Inflammatory macrophage (primary cell): Measurements from ENCODE around the gene CNN3.
A peak's percentile ranks its signal among the peaks of the same experiment; 100 is the strongest.
"Not testable (repeated sequence)": the region's sequence is repeated elsewhere in the genome, so short reads cannot be mapped to it uniquely, and the experiment has no call there.

ENCODE experiments used
- DNase-seq, 2 donors: peaks; one replicate each; pipeline ENCODE4 v3.0.0-alpha.2; 2020 to 2022

CNN3 gene

DNA sequence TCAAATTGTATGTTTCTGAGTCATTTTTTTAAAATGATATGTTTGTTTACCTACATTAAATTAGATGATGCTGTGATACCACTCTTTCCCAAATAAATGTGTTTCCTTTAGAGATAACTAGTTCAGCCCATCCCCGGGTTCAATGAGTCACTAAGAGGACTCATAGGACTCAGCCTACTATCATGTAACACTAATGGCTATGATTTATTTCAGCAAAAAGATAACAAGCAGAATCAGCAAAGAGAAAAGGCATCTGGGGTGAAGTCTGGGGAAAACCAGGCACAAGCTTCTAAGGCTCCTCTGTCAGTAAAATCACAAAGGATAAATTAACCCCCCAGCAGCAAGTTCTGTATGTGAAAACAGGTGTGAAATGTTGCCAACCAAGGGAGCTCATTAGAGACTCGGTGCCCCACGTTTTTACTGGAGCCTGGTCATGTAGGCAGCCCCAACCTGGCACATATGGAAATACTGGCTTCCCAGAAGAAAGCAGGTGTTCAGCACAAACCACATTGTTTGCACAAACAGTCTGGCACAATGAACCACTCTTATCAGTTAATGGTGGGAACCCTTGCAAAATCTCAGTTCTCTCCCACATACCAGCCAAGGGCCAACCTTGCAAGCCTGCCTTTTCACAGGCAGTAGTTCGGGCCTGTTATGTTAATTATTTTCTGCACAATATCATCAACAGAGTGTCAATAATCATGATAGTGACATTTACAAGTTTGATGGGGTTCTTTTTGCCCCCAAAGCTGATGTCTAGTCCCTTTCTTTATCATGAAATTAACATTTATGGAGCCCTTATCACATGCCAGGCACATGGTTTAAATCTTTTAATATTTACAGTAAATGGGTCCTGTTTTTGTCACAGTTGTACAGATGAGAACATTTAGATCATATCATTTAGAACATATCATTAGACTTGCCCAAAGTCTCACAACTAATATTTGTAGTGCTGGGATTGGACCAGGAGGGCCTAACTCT is 23.1 kb upstream of the CNN3 start:
- DNase-seq = no peak

DNA sequence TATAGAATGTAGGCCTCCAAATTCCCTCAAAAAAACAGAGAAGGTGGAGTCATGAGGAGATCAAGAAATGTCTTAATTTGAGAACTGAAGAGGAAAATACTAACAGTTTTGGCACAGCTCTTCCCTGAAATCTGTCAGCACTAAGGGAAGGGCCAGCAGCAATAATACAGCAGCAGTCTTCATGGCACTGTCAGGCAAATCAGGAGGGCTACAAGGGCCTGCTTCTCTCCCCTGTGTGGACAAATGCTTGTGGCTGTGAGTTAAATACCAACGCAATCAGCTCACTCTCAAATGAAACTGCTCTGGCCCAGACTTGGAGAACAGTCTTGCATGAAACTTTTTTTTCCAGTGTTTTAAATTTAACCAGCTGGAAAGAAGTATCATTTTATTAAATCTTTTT is 20.5 kb upstream of the CNN3 start:
- DNase-seq = no peak

DNA sequence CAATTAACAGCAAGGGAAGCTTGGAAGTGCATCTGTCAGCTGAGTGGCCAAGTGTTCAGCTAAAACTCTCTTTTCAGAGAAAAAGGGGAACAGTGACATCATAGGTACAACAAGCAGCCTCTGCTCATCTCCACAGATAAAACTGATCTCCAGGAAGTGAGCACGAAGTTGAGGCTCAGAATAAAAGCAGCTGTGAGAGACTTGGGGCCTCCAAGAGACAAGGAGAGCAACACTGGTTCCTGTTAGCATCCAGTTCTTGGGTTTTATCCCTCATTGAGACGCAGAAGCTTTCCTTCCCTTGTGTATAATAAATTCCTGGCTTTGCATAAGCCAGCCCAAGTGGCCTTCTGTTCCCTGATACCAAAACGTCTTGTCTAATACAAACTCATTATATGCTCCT is 20.0 kb upstream of the CNN3 start:
- peak; percentile 5 for DNase-seq

DNA sequence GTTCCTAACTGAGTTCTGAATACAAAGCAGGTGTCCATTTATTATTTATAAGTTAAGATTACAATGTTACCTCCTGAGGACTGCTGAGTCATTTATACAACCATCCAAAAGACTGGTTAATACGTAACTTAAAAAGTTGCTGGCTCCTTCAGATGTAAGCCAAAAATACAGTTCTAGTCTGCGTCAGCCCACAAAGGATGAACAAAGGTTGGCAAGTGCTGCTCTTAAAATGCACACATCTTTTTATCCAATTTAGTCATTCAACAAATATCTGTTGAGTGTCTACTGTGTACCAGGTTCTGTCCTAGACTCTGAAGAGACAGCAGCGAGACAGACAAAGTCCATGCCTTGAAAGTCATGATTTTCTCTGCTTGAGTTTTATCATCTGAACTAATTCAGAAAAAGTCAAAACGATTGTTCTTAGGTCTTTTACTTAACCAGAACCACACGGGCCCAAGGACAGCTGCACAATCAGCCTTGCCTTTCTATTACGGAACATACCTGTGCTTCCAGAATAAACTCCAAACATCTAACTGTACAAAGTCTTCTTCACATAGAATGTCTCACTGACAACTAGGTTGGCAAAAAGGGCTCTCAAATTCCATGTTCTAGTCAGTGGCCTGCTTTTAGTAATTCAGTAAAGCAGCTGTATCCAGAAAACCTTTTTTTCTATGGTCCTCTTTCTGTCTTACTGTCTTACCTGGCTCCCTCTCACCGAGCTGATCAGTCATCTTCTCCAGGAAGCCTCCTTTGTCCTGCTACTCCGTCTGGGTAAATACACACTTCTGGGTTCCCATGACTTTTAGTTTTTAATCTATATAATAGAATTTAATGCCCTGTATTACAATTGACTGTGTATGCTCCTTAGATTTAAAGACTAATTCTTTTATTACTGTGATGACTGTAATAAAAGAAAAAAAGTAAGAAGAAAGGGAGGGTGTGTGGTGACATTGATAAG is 15.5 kb upstream of the CNN3 start:
- no peak for DNase-seq

DNA sequence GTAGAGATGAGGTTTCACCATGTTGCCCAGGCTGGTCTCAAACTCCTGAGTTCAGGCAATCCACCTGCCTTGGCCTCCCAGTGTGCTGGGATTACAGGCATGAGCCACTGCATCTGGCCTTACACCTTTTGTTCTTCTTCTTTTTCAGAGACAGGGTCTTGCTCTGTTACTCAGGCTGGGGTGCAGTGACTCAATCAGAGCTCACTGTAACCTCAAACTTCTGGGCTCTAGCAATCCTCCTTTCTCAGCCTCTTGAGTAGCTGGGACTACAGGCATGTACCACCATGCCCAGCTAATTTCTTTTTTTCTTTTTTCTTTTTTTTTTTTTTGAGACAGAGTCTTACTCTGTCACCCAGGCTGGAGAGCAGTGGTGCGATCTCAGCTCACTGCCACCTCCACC is 14.6 kb upstream of the CNN3 start:
- not testable (repeated sequence) for DNase-seq

DNA sequence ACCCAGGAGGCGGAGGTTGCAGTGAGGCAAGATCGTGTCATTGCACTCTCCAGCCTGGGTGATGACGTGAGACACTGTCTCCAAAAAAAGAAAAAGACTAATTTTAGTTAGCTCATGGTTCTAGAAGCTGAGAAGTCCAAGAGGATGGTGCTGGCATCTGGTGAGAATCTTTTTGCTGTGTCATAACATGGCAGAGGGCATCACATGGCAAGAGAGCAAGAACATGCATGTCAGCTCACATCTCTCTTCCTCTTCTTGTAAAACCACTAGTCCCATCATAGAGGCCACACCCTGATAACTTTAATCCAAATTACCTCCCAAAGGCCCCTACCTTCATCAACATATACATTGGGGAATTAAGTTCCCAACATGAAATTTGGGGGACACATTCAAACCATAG is 13.8 kb upstream of the CNN3 start:
- DNase-seq = no peak

DNA sequence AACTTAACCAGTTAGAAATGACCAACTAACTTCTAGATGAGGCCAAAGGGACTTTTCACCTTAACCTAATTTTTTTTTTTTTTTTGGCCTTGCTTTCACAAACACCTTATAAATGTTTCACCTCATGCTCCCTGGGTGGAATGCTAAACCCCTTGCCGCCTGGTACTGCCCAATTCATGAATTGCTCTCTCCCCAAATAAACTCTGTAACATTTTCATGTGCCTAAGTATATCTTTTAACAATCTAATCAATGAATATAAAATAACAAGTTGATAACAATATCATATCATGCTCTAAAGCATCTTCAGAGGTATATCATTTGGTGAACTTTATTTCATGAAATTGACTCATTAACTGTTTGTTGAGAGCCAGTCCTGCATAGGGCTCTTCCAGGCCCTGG is 10.9 kb upstream of the CNN3 start:
- DNase-seq = no peak

DNA sequence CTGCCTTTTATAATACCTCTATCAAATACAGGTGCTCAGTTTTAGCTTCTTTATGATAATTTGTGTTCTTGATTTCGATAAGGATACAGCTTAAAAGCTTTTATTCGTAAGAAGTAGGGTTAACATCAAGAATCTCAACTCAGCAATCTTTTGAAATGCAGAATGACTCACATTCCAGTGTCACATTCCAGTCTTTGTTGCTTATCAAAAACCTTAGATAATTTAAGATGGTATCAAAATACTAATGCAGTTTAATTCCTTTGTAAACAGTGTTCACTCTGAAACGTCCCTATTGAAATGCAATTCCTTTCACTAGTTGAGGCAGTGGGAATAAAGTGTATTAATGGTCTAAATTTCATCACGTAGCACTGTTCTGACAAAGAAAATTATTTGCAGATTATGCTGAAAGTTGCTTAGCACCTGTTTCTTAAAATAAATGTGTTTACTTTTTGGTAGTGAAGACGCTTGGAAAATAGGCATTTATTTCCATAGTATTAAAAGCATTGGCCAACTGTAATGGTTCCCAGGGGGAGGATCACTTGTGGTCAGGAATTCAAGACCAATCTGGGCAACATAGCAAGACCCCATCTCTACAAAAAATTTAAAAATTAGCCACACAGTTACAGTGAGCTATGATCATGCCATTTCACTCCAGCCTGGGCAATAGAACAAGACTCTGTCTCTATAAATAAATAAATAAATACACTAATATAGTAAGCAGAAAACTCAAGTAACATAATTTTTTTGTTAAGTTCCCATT is 10.1 kb upstream of the CNN3 start:
- no peak for DNase-seq

DNA sequence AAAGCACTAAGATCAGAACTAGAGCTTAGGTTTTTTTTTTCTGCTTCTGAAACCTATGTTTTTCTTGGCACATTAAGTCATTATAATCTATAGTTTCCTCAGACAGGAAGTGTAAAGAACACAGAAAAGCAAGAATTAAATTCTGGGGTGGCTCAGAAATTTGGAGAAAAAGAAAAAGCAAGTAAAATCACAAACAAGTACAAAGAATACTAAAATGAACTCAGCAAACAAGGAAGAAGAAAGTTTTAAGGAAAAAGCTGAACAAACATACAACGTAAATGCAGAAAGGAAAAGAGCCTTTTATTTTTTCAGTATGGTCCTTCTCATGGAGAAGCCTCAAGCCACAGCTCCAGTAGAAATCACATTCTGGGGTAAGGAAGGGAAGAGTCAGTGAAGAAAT is 8.6 kb upstream of the CNN3 start:
- DNase-seq = no peak

DNA sequence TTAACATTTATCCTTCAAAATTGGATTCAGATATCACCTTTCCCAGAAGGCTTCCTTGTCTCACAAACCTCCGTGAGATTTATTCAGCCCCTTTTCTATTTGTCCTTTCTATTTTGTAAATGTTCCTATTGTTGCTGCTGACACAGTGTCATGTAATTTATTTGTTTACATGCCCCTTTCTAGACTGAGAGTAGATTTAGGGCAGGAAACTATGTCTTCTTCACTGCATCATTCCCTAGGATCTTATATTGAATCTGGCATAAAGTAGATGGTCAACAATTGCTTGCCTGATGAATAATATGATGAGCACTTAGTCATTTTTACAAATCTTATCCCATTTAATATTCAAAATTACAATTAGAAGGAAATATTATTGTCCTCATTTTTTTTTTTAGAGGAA is 8.1 kb upstream of the CNN3 start:
- no peak for DNase-seq

DNA sequence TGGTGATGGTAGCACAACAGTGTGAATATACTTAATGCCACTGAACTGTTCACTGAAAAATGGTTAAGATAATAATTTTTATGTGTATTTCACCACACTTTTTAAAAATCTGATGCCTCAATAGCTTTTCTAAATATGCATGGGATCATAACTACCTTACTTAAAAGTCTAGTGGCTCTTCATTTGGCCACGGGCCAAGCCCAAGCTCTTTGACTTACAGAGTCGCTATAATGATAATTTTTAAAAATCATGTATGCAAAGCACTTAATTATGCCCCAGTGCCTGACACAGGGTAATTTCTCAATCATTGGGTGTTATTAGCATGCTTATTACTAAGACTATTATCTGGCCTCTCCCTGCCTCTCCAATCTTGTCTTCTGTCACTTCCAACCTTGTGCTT is 7.6 kb upstream of the CNN3 start:
- no peak for DNase-seq

DNA sequence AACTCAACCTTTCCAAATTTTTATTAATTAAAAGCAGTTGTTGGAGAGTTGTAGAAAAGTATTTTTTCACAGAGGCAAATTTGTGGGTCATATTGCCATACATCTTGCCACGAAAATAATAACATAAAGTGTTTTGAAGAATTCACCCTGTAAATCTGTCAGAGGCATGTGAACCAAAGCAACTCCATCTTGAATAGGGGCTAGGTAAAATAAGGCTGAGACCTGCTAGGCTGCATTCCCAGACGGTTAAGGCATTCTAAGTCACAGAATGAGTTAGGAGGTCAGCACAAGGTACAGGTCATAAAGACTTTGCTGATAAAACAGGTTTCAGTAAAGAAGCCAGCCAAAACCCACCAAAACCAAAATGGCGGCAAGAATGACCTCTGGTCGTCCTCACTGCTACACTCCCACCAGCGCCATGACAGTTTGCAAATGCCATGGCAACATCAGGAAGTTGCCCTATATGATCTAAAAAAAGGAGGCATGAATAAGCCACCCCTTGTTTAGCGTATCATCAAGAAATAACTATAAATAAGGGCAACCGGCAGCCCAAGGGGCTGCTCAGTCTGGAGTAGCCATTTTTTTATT is 4.4 kb upstream of the CNN3 start:
- no peak for DNase-seq

DNA sequence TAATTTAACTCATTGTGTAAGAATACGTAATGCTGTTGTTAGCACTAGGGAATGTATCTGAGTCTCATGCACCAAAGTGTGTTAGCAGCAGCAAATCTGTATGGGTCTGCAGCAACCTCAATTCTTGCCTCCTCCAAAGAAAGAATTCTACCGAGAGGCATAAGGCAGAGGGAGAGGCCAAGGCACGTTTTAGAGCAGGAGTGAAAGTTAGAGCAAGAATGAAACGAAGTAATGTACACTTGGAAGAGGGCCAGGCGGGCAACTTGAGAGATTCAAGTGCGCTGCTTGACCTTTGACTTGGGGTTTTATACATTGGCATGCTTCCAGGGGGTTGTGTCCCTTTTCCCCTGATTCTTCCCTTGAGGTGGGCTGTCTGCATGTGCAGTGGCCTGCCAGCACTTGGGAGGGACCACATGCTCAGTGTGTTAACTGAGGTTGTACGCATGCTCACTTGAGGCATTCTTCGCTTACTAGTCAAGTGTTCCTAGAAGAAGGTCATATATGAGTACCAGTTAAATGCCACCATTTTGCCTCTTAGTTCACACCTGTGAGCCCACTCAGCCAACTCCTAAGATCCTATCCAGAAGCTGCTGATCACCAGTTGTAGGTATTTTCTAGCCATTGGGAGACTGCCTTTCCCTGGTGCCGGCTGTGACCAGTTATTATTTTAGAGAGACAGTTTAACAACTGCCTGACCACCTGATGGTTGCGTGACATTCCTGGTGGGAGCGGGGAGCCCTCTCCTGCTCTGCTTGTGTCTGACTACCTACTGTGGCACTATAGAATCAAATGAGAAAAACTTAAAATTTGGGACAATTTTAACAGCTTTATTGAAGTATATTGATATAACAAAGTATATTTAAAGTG is 2.7 kb upstream of the CNN3 start:
- no peak for DNase-seq

DNA sequence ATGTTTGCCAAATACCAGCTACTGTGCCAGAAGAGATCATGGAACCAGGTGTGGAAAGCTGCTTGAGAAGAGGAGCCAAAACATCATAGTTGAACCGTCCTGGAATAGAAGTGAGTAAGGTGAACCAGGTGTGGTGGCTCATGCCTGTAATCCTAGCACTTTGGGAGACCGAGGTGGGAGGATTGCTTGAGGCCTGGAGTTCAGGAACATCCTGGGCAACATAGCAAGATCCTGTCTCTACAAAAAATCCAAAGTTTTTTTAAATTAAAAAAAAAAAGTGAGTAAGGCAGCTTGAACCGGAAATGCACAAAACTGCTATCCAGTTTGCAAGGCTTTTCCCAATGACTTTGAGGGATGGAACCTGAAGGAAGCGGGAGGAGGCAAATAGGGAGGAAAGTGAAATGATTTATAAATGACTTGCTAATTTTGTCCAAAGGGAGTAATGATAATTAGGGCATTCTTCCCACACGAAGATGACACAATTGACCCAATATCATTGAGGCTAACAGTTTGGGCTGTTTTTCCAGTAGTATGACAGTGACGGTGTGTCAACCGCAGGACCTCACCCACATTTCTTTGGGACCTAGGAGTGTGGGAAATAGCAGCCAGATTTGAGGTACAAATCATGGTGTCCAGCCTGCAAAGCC is 1.5 kb upstream of the CNN3 start:
- DNase-seq = no peak

DNA sequence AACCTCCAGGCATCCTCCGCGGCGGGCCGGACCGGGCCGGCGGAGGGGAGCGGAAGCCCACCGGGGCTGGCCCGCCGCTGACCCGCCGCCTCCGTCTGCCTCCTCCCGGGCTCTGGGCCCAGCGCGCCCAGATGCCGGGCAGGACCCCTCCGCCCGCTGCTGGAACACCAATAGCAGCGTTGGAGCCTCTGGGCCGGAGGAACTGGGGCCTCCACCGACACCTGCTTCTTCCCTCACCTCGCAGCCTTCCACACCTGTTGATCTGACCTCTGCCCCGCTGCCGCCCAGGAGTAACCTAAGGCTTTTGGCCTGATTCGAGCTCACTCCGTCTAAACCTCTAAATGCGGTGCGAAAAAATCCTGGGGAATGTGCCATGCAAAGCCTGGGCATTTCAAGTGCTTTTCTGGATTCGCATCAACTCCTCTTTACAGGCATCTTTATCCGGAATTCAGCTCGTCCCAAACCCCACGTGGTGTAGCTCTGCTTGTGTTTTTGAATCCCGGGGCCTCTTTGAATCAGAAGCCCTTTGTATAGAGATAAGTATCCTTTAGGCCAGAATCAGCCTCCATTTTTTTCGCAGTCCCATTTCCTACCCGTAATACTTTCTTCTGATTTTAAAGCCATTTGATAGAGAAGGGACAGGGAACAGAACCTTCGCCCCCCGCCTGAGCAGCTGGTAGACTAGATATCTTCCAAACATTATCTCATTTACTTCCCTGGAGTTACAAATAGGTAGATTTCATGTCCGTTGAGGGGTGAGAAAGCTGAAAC is 680 bp upstream of the CNN3 start:
- DNase-seq = no peak

DNA sequence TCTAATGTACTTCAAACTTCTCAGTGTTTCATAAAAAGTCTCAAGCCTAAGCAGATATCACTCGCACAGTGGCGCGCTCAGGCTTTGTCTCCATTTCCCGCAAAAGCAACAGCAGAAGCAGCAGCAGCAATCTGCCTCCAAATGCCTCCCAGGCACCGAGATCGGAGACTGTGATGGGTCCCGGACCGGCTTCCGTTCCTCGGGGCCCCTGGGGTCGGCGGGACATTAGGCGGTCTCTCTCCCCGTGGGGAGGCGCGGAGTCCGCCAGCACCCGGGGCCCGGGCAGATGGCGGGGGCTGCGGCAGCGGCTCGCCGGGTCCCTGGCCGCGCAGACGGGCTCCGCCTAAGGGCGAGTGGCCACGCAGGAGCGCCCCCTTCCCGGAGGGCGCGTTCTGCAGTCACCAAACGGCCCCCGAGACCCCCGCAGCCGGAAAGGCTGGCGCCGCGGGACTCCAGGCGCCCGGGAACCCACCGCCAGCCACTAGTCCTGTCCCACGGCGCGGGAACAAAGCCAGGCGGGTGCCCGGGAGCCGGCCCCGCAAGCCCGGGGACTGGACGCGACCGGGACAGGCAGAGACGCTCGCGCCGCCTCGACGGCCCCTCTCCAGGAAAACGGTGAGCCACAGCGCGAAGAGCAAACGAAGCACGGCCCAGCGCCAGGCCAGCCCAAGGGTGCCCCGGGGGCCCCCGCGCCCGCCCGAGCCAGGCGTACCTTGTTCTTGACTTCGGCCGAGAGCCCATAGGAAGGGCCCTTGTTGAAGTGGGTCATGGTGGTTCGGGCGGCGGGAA is 590 bp downstream of the CNN3 start:
- DNase-seq = no peak

DNA sequence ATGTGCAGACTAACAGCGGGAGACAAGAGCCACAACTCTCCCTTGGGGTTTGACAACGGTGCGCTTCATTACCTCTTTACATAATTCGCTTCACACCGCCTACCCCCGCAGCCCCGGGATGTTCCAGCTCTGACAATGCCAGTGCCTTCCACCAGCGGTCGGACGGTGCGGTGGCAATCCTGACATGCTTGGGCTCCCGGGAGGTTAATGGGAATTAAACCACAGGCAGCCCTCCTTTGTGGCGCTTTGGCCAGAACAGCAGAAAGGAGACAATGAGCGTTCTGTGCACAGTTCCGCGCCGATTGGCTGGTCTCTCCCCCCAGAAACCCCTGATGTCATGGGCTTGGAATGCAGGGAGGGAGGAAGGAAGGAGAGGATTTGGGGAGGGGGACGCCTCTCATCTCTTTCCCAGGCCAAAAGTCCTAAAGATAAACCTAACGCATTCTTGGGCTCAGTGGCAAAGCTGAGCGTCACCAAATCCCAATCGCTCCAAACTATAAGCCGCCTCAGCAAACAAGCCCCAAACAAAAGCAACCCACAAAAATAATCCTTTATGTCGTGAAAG is 1.3 kb downstream of the CNN3 start:
- no peak for DNase-seq

DNA sequence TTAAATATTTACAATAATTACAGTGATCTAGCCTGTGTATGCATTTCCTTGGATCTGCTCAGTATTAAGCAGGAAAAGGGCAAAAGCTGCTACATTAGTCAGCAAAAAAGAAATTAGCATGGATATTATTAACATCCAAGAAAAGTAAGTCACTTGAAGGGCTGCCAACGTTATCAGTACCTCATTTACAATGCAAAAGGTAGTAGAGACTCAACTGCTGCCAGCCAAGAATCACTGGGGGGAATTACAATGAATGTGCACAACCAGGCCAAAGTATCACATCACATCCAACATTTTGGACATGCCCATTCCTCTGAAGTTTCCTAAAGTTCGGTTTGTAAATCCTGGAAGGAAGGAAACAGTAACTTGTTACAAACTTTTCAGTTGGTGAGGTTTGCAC is 1.9 kb downstream of the CNN3 start:
- no peak for DNase-seq
